HG02610 (cell line): ENCODE results near the gene RAB10.
"Not testable (repeated sequence)": the region's sequence is repeated elsewhere in the genome, so short reads cannot be mapped to it uniquely, and the experiment has no call there.

Experiments
- ATAC-seq: cut with Tn5 transposase; IDR thresholded peaks from one replicate; pipeline ENCODE4 v1.9.1; 2021; ENCODE audit warnings: mild to moderate bottlenecking, moderate library complexity; ENCODE audit not compliant: unreplicated experiment

The RAB10 gene

DNA sequence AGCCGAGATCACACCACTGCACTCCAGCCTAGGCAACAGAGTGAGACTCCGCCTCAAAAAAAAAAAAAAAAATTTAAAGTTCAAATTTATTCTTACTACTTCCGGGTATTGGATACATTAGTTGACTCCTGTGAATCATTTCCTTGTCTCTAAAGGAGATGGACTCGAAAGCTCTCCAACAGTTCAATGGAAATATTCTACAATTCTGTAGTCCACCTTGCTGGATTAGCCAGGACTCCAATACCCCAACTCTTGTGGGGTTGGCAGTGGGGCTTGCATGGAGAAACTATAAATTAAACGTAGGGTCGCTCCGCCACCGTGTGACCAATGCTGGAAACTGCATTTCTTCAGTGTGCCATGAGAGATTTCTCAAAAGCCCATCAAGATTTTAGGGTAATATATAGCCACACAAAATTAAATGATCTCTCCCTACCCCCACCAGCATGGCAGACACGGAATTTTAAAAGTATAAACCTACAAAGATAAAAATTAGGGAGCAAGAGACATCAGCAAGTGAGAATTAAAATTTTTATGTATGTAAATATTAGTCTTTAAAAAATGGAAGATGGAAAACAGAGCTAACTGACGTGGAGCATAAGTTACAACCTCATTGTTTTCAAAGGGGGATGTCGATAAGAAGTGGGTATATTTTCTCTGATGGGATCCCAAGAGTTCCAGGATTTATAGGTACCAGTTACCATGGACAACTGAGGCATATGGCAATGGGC is 111.2 kb downstream of the RAB10 start:
- no peak for ATAC-seq

DNA sequence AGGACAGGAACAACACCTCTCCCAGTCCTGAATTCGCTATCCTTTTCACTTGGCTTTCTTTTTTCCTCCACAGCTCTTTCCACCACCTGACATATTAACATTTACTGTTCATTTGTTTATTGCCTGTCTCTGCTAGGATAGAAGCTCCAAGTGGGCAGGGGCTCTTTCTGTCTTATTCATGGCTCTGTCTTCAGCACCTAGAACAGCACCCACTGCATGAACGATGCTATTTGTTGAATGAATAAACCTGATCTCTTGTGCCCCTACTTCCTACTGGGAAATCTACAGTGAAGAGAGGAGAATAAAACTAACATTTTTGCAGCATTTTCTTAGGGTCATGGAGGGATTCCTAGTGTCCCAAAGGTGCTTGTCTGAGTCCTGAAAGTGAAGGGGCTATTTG is 114.6 kb downstream of the RAB10 start:
- ATAC-seq: no peak

GRCh38 chr2:26150243-26150642 is 116.4 kb downstream of the RAB10 start:
- no peak for ATAC-seq

DNA sequence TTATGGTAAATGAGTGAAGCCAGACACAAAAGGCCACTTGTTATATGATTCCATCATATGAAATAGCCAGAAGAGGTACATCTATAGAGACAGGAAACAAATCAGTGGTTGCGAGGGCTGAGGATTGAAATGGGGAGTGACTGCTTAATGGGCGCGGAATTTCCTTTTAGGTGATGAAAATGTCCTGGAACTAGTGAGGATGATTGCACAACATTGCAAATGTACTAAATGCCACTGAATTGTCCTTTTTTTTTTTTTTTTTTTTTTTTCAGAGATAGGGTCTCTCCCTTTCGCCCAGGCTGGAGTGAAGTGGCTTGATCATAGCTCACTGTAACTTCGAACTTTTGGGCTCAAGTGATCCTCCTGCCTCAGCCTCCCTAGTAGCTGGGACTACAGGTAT is 123.7 kb downstream of the RAB10 start:
- no peak for ATAC-seq

DNA sequence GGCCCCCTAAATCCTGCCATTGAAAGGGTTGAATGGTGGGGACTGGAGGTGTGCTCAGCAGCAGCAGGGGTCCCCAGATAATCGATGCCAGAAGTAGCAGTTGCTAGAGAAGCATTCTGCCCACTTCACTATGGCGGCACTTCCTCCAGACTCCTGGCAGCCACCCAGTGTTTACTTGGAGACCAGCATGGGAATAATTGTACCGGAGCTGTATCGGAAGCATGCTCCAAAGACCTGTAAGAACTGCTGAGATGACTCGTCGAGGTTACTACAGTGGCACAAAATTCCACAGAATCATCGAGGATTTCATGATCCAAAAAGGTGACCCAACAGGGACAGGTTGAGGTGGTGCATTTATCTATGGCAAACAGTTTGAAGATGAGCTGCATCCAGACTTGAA is 128.0 kb downstream of the RAB10 start:
- no peak for ATAC-seq

DNA sequence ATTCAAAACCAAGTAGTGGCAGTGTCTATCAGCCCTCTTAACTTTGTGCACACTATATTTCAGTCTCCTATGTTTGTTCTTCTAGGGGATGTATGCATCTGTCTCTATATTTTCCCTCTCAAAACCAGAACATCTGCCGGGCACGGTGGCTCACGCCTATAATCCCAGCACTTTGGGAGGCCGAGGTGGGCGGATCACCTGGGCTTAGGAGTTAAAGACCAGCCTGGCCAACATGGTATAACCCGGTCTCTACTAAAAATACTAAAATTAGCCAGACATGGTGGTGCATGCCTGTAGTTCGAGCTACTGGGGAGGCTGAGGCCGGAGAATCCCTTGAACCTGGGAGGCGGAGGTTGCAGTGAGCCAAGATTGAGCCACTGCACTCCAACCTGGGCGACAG is 129.1 kb downstream of the RAB10 start:
- ATAC-seq: no peak

- ATAC-seq: no peak
Observed at GRCh38 chr2:26164231-26164630, 130.3 kb downstream of the RAB10 start.

DNA sequence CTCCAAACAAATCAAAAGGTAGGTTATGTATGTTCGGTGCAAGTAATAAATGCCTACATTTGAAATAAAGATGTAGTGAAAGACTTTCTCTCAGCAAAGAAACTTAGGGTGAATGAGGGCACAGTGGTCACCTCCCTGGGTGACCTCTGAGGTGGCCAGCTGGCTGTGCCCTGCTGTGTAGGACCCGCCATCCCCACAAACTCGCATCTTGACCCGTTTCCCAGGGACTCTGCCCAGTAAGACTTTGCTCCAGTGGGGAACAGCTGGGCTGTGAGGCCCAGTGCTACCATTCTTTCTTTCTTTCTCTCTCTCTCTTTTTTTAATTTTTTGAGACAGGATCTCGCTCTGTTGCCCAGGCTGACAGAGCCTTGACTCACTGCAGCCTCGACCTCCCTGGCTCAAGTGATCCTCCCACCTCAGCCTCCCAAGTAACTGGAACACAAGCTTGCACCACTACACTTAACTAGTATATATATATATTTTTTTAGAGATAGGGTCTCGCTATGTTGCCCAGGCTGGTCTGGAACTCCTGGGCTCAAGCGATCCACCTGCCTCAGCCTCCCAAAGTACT is 130.8 kb downstream of the RAB10 start:
- no peak for ATAC-seq

DNA sequence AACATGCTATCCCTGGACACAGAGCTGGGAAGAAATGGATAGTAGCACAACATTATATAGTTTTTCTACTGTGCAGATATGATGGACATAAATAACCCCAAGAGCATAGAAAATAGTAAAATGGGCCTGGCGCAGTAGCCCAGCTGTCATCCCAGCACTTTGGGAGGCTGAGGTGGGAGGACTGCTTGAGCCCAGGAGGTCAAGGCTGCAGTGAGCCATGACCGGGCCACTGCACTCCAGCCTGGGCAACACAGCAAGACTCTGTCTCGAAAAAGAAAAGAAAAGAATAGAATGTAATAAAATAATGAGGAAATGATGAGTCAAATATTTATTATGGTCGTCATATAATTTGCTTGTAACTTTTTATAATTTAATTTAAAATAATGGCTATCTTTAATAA is 131.5 kb downstream of the RAB10 start:
- no peak for ATAC-seq

GRCh38 chr2:26166541-26166940 is 132.7 kb downstream of the RAB10 start:
- ATAC-seq: not testable (repeated sequence)

DNA sequence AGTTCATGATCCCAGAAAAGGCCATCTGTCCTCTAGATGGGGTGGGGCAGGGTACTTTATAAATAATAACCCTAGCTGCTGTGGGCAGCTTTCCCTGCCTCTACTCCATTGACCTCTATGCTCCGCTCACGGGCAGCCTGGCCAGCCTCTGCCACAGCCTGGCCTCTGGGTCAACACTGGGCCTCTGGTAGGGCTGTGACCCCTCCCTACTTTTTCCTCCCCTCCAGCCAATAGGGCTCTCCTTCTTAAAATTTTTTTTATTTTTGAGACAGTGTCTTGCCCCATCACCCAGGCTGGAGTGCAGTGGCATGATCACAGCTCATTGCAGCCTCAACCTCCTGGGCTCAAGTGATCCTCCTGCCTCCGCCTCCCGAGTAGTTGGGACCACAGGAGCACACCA is 134.9 kb downstream of the RAB10 start:
- ATAC-seq: no peak

GRCh38 chr2:26169226-26169625 is 135.3 kb downstream of the RAB10 start:
- no peak for ATAC-seq

DNA sequence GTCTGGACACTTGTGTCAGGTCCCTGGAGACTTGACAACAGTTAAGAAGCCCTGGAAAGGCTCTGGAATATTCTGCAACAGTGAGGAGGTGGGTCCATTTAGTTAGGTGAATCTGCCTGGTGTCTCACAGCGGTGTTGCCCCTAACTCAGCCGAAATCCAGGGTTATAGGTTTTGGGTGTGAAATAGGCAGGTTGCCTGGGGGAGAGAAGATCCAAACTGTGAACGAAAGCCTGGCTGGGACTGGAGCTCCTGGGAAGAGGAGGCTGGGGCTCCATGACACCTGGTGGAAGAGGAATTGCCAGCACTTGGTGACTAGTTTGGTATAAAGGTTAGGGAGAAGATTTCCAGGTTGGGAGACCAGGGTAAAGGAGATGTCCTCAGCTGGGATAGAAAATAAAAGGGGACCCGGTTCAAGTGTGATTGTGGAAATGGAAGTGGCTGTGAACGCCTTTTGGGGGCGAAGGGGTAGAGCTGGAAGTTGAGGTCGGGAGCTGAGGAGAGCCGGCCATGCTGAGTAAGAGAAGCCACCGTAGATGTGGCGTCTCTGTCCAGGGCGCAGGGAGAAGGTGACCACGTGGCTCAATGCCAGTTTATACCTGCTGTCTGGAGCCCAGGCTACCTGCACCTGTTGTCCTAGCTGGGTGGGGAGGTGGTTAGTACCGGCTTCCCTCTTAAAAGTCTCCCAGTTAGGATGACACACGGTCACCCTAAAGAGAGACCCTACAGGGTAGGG is 136.0 kb downstream of the RAB10 start:
- ATAC-seq: no peak

GRCh38 chr2:26170795-26171194 is 136.9 kb downstream of the RAB10 start:
- ATAC-seq: no peak

DNA sequence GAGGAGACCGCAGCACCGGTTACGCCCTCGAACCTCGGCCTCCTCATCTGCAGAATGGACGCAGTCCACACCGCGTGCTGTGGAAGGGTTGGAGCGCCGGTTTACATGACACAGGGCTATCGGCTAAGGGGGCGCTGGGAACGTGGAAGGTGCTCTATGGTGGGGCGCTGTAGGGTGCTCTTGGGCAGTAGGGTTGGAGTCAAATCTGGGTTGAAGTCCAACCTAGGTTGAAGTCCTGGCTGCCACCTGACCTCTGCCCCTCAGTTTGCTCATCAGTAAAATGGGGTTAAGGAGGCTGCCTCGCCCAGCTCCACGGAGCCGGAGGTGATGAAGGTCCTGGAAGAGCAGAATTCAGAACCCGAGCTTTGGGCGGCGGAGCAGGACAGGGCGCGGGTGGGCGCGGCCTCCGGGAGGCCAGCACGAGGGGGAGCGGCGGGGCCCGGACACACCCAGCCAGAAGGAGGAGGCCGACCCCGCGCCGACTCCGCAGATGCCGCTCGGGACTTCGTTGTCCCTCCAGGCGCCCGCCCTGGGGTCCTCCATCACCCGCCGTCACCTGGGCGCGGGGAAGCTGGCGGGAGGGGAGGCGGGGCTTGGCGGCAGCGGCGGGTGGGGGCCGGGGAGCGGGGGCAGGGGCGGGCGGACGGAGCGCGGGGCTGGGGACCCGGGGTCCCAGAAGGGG is 138.4 kb downstream of the RAB10 start:
- no peak for ATAC-seq

- no peak for ATAC-seq
Observed at GRCh38 chr2:26172871-26173775, 139.2 kb downstream of the RAB10 start, which contains the start of gene GAREM2. Gene GAREM2 (plus strand): TSS chr2:26173088. CDS start chr2:26173221, 133 bp downstream.

- ATAC-seq: no peak
Observed at GRCh38 chr2:26173776-26174482, 140.0 kb downstream of the RAB10 start.

GRCh38 chr2:26174691-26175465 is 141.0 kb downstream of the RAB10 start:
- no peak for ATAC-seq
